WTC11 (cell line): ENCODE measurements around the gene NRXN3. TPM values are rescaled to one million over a fixed set of nuclear protein-coding genes. Genes with fewer than 3 reads are reported as not detected.

Experiments
- ATAC-seq: fragments of 200-7000 bp; cut with Tn5 transposase; 2 replicates; pipeline ENCODE4 v1.10.0; 2021; ENCODE audit warnings: mild to moderate bottlenecking, moderate library complexity
- CTCF ChIA-PET: fragments of 300-600 bp; sonication (Branson Sonifier 250); formaldehyde crosslinking; loops from one replicate; lab custom pipeline; 2021; ENCODE audit warnings: antibody characterized with exemption; lab: Charles Lee
- POLR2A ChIA-PET: fragments of 350-600 bp; sonication (Branson Sonifier 250); formaldehyde crosslinking; loops from one replicate; lab custom pipeline; 2021; ENCODE audit warnings: antibody characterized with exemption; lab: Charles Lee
- DNase-seq: peaks from one replicate; pipeline ENCODE4 v3.0.0; 2021; ENCODE audit warnings: low spot score
- H3K27ac Mint-ChIP-seq: 2 replicates; pipeline ENCODE4 v1.8.0; 2021; ENCODE audit warnings: mixed read lengths
- H3K27me3 Mint-ChIP-seq: 2 replicates; pipeline ENCODE4 v1.8.0; 2021; ENCODE audit warnings: low read depth, mild to moderate bottlenecking, moderate library complexity, mixed read lengths
- H3K36me3 Mint-ChIP-seq: 2 replicates; pipeline ENCODE4 v1.8.0; 2021; ENCODE audit warnings: mixed read lengths
- H3K4me1 Mint-ChIP-seq: 2 replicates; pipeline ENCODE4 v1.8.0; 2022; ENCODE audit warnings: mixed read lengths
- H3K4me3 Mint-ChIP-seq: 2 replicates; pipeline ENCODE4 v1.8.0; 2021; ENCODE audit warnings: mild to moderate bottlenecking, moderate library complexity, mixed read lengths
- H3K9me3 Mint-ChIP-seq: 2 replicates; pipeline ENCODE4 v1.8.0; 2021; ENCODE audit warnings: mixed read lengths
- ATF3 ChIP-seq: sonication (generic); formaldehyde crosslinking; conservative IDR thresholded peaks from 2 replicates; pipeline ENCODE4 v1.8.1; 2022; ENCODE audit warnings: mild to moderate bottlenecking, missing genetic modification reagents
- E2F1 ChIP-seq: sonication (generic); formaldehyde crosslinking; IDR thresholded peaks from 2 replicates; pipeline ENCODE4 v1.8.0; 2022; ENCODE audit warnings: mild to moderate bottlenecking, missing genetic modification reagents
- E2F4 ChIP-seq: sonication (generic); formaldehyde crosslinking; IDR thresholded peaks from 2 replicates; pipeline ENCODE4 v1.8.1; 2022; ENCODE audit warnings: low read depth, mild to moderate bottlenecking, moderate library complexity, missing genetic modification reagents, borderline replicate concordance
- ELF4 ChIP-seq: sonication (generic); formaldehyde crosslinking; IDR thresholded peaks from 2 replicates; pipeline ENCODE4 v1.8.1; 2022; ENCODE audit warnings: low read depth, mild to moderate bottlenecking, moderate library complexity, missing genetic modification reagents
- ETV6 ChIP-seq: sonication (generic); formaldehyde crosslinking; IDR thresholded peaks from 2 replicates; pipeline ENCODE4 v1.8.1; 2022; ENCODE audit warnings: mild to moderate bottlenecking, missing genetic modification reagents
- GABPB1 ChIP-seq: sonication (generic); formaldehyde crosslinking; IDR thresholded peaks from 2 replicates; pipeline ENCODE4 v1.8.1; 2023; ENCODE audit warnings: mild to moderate bottlenecking, missing genetic modification reagents
- GRHL2 ChIP-seq: fragments of 250-450 bp; sonication (Bioruptor Pico); IDR thresholded peaks from 2 replicates; pipeline ENCODE4 v1.8.0; 2022; ENCODE audit warnings: mild to moderate bottlenecking, moderate library complexity; ENCODE audit not compliant: insufficient replicate concordance, severe bottlenecking
- GTF2I ChIP-seq: fragments of 250-450 bp; sonication (Bioruptor Pico); conservative IDR thresholded peaks from 2 replicates; pipeline ENCODE4 v1.4.0; 2021; ENCODE audit warnings: mild to moderate bottlenecking
- HMGXB4 ChIP-seq: sonication (generic); formaldehyde crosslinking; IDR thresholded peaks from 2 replicates; pipeline ENCODE4 v1.8.1; 2023; ENCODE audit warnings: mild to moderate bottlenecking, moderate library complexity, missing genetic modification reagents
- NFATC4 ChIP-seq: fragments of 250-450 bp; sonication (Bioruptor Pico); IDR thresholded peaks from 2 replicates; pipeline ENCODE4 v1.9.0; 2021; ENCODE audit warnings: mild to moderate bottlenecking
- NFE2L1 ChIP-seq: sonication (generic); formaldehyde crosslinking; IDR thresholded peaks from 2 replicates; pipeline ENCODE4 v1.8.1; 2023; ENCODE audit warnings: missing genetic modification reagents
- NFYB ChIP-seq: sonication (generic); formaldehyde crosslinking; conservative IDR thresholded peaks from 2 replicates; pipeline ENCODE4 v1.8.0; 2022; ENCODE audit warnings: low read depth, missing genetic modification reagents
- NR1H2 ChIP-seq: sonication (generic); formaldehyde crosslinking; IDR thresholded peaks from 2 replicates; pipeline ENCODE4 v1.9.0; 2021; ENCODE audit warnings: mild to moderate bottlenecking, moderate library complexity, missing genetic modification reagents
- OVOL2 ChIP-seq: fragments of 250-450 bp; sonication (Bioruptor Pico); IDR thresholded peaks from 2 replicates; pipeline ENCODE4 v1.9.0; 2021; ENCODE audit warnings: mild to moderate bottlenecking, borderline replicate concordance
- PRDM15 ChIP-seq: sonication (generic); formaldehyde crosslinking; IDR thresholded peaks from 2 replicates; pipeline ENCODE4 v1.8.0; 2022; ENCODE audit warnings: missing genetic modification reagents
- PREB ChIP-seq: sonication (generic); formaldehyde crosslinking; IDR thresholded peaks from 2 replicates; pipeline ENCODE4 v1.8.1; 2022; ENCODE audit warnings: mild to moderate bottlenecking, missing genetic modification reagents, moderate library complexity, borderline replicate concordance
- PRRX2 ChIP-seq: fragments of 250-450 bp; sonication (Bioruptor Pico); IDR thresholded peaks from 2 replicates; pipeline ENCODE4 v1.8.0; 2021; ENCODE audit warnings: mild to moderate bottlenecking
- RELA ChIP-seq: sonication (generic); formaldehyde crosslinking; IDR thresholded peaks from 2 replicates; pipeline ENCODE4 v1.8.1; 2022; ENCODE audit warnings: missing genetic modification reagents, mild to moderate bottlenecking, borderline replicate concordance
- TEAD4 ChIP-seq: sonication (generic); formaldehyde crosslinking; IDR thresholded peaks from 2 replicates; pipeline ENCODE4 v1.8.0; 2022; ENCODE audit warnings: mild to moderate bottlenecking, missing genetic modification reagents
- ZNF121 ChIP-seq: sonication (generic); formaldehyde crosslinking; IDR thresholded peaks from 2 replicates; pipeline ENCODE4 v1.8.0; 2023; ENCODE audit warnings: missing genetic modification reagents
- ZNF263 ChIP-seq: sonication (generic); formaldehyde crosslinking; IDR thresholded peaks from 2 replicates; pipeline ENCODE4 v1.8.1; 2022; ENCODE audit warnings: low read depth, mild to moderate bottlenecking, moderate library complexity, missing genetic modification reagents
- ZNF396 ChIP-seq: fragments of 250-450 bp; sonication (Bioruptor Pico); IDR thresholded peaks from 2 replicates; pipeline ENCODE4 v1.8.0; 2021; ENCODE audit warnings: mild to moderate bottlenecking, moderate library complexity, borderline replicate concordance
- ZNF423 ChIP-seq: fragments of 250-450 bp; sonication (Bioruptor Pico); IDR thresholded peaks from 2 replicates; pipeline ENCODE4 v2.1.2; 2022; ENCODE audit warnings: mild to moderate bottlenecking, moderate library complexity
- ZNF425 ChIP-seq: fragments of 250-450 bp; sonication (Bioruptor Pico); conservative IDR thresholded peaks from 2 replicates; pipeline ENCODE4 v1.9.0; 2021; ENCODE audit warnings: mild to moderate bottlenecking
- ZNF671 ChIP-seq: fragments of 250-450 bp; sonication (Bioruptor Pico); IDR thresholded peaks from 2 replicates; pipeline ENCODE4 v1.8.0; 2021; ENCODE audit warnings: mild to moderate bottlenecking
- total RNA-seq: library from RNA; stranded (reverse); gene quantifications from 3 replicates; pipeline ENCODE4 v1.2.3, GENCODE V29; 2021

NRXN3 gene
- total RNA-seq, 1 experiment from 2014 or later = 3.0 TPM

GRCh38 chr14:78184157-78184556 is 14.0 kb downstream of the NRXN3 start:
- Mint-ChIP-seq H3K27me3 (no peaks in the 10 kb centered on the region), H3K9me3 (no peaks in the 10 kb centered on the region), H3K4me3 (no peak overlapping the region), H3K36me3 (no peaks in the 10 kb centered on the region), H3K27ac (no peak overlapping the region), H3K4me1 (peaks cover 4% of the 10 kb centered on the region)
- ATAC-seq = no peak
- POLR2A ChIA-PET = no interaction called here
- CTCF ChIA-PET = no interaction called here
- TF ChIP-seq NFYB (CRISPR knock-in tag) = no peak
- TF ChIP-seq ETV6 (CRISPR knock-in tag) = no peak
- no peak for TF ChIP-seq ZNF263 (CRISPR knock-in tag)
- TF ChIP-seq ZNF423 (CRISPR knock-in tag) = no peak
- TF ChIP-seq NFE2L1 (CRISPR knock-in tag) = no peak
- TF ChIP-seq OVOL2 = no peak
- no peak for TF ChIP-seq ZNF396 (CRISPR knock-in tag)
- no peak for TF ChIP-seq ZNF121 (CRISPR knock-in tag)
- no peak for TF ChIP-seq PRRX2 (CRISPR knock-in tag)
- no peak for TF ChIP-seq NFATC4
- TF ChIP-seq GTF2I = no peak
- no peak for TF ChIP-seq E2F1 (CRISPR knock-in tag)
- TF ChIP-seq NR1H2 (CRISPR knock-in tag) = no peak
- DNase-seq = no peak

GRCh38 chr14:78186277-78186676 is 16.1 kb downstream of the NRXN3 start:
- Mint-ChIP-seq H3K9me3 (peaks cover 6% of the 10 kb centered on the region; the same call in 1 of the 2 replicates), H3K4me3 (no peak overlapping the region), H3K36me3 (no peaks in the 10 kb centered on the region), H3K4me1 (no peaks in the 10 kb centered on the region)
- CTCF ChIA-PET = interaction anchor here (1.8 kb wide), 1 partner anchor 380 kb away, joined by 3 read pairs; no protein-coding TSS in a partner anchor
- TF ChIP-seq PREB (CRISPR knock-in tag) (no peak), ZNF425 (CRISPR knock-in tag) (no peak), GRHL2 (CRISPR knock-in tag) (no peak), RELA (no peak), ELF4 (CRISPR knock-in tag) (no peak), ZNF671 (CRISPR knock-in tag) (no peak), HMGXB4 (CRISPR knock-in tag) (no peak), TEAD4 (CRISPR knock-in tag) (no peak), GABPB1 (CRISPR knock-in tag) (no peak), ZNF396 (CRISPR knock-in tag) (no peak), ATF3 (CRISPR knock-in tag) (no peak), PRDM15 (CRISPR knock-in tag) (no peak), E2F4 (CRISPR knock-in tag) (no peak)
- TF ChIP-seq, all 79 proteins: peak for 0
- POLR2A ChIA-PET = no interaction called here
- H3K27ac Mint-ChIP-seq = no peak overlapping the region
- no peaks in the 10 kb centered on the region for H3K27me3 Mint-ChIP-seq
- ATAC-seq = no peak
- DNase-seq = no peak
